GM12874 (cell line): ENCODE measurements around the gene TP53BP2.

ENCODE experiments used
- TF ChIP-seq, protein P1 (sequence below): IDR thresholded peaks from 2 replicates; pipeline ENCODE4 v1.5.1; 2011; ENCODE audit warnings: low read depth, mild to moderate bottlenecking, control low read depth, low read length, moderate library complexity; ENCODE audit not compliant: insufficient read depth

Gene TP53BP2

GRCh38 chr1:223759273-223759672, 86.5 kb downstream of the TP53BP2 start:
- TF ChIP-seq, protein P1, sequence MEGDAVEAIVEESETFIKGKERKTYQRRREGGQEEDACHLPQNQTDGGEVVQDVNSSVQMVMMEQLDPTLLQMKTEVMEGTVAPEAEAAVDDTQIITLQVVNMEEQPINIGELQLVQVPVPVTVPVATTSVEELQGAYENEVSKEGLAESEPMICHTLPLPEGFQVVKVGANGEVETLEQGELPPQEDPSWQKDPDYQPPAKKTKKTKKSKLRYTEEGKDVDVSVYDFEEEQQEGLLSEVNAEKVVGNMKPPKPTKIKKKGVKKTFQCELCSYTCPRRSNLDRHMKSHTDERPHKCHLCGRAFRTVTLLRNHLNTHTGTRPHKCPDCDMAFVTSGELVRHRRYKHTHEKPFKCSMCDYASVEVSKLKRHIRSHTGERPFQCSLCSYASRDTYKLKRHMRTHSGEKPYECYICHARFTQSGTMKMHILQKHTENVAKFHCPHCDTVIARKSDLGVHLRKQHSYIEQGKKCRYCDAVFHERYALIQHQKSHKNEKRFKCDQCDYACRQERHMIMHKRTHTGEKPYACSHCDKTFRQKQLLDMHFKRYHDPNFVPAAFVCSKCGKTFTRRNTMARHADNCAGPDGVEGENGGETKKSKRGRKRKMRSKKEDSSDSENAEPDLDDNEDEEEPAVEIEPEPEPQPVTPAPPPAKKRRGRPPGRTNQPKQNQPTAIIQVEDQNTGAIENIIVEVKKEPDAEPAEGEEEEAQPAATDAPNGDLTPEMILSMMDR: no peak

- TF ChIP-seq, protein P1: no peak
Measured at GRCh38 chr1:223758734-223759133, 87.0 kb downstream of the TP53BP2 start.

DNA sequence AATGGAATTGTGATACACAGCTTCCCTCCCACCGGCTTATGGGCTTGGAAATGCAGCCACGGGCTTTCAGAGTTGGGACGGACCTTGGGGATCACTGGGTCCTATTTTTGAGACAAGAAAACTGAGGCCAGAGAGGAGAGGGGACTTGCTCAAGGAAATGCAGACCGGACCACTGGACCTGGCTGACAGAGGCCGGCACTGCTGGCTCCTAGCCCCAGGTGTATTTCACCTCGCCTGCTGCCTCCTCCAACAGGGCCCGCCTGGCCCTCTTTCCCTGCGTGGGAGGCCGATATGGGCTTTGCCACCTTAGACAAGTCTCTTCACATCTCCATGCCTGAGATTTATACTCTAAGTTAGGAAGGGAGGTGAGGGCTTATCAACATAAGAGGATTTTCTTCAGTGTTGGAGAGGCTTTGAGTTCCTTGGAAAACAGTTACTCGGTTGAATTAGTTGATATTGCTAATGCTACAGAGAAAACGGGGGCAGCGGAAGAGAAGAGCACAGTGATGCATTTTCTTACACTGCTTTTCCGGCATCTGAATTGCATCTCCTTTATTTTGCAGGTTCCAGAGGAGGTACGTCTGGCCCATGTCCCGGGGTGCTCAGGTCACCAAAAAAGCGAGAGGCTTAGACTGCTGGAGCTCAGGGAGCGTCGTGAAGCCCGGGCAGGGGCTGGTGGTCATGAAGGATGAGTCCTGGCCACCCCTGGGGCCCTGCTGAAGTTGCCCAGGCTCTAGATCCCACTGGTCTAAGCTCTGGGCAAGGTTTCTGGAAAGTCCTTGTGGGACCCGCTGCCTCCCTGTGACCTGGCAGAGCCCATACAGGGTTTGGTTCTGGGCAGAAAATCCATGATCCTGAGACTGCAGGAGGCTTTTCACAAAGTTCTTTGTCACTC, 88.7 kb downstream of the TP53BP2 start:
- TF ChIP-seq, protein P1: no peak

- TF ChIP-seq, protein P1: no peak
Measured at GRCh38 chr1:223755992-223756775, 89.6 kb downstream of the TP53BP2 start.

DNA sequence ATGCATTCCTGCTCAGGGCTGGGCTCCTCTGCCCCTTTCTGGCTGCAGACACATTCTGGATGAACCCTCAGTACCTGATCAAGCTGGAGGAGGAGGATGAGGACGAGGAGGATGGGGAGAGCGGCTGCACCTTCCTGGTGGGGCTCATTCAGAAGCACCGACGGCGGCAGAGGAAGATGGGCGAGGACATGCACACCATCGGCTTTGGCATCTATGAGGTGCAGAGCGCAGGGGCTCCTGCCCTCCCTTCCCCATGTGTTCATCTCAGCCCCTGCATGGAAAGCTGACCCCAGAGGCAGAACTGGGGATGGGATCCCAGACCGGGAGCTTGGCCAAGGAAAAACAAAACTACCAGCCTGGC, 90.3 kb downstream of the TP53BP2 start:
- TF ChIP-seq, protein P1: no peak

- TF ChIP-seq, protein P1: no peak
Measured at GRCh38 chr1:223754681-223755431, 90.9 kb downstream of the TP53BP2 start.
